H1 (cell line): ENCODE data around the gene CTTNBP2NL. TPM values are rescaled to one million over a fixed set of nuclear protein-coding genes. Genes with fewer than 3 reads are reported as not detected.

Source experiments
- CTCF ChIA-PET: fragments of 300-600 bp; sonication (Branson Sonifier 250); formaldehyde crosslinking; loops from one replicate; lab custom pipeline; 2021; ENCODE audit not compliant: partially characterized antibody; lab: Charles Lee
- POLR2A ChIA-PET: fragments of 300-600 bp; sonication (Branson Sonifier 250); formaldehyde crosslinking; loops from one replicate; lab custom pipeline; 2021; ENCODE audit warnings: inconsistent platforms; ENCODE audit not compliant: partially characterized antibody; lab: Charles Lee
- DNase-seq, 2 experiments: peaks; one replicate each; pipeline versions ENCODE4 v3.0.0 to v3.0.0-alpha.2; 2010 to 2022; ENCODE audit warnings: low spot score in 2 of 2, low read depth in 1 of 2, mixed read lengths in 1 of 2
- FAIRE-seq: peaks from 2 replicates; lab custom pipeline; 2011; peaks lifted over from hg19 to GRCh38; lab: Jason Lieb, UNC
- H2AFZ ChIP-seq: 2 replicates; pipeline ENCODE4 v1.8.1; 2012; ENCODE audit warnings: low read length, inconsistent platforms
- H2AK5ac ChIP-seq: 2 replicates; pipeline ENCODE4 v1.6.1; 2013; ENCODE audit warnings: low read depth, low read length
- H2BK120ac ChIP-seq: replicated peaks from 2 replicates; pipeline ENCODE3; 2013; ENCODE audit warnings: low read depth, low read length, inconsistent platforms
- H2BK12ac ChIP-seq: 2 replicates; pipeline ENCODE4 v1.6.1; 2013; ENCODE audit warnings: low read depth, low read length
- H2BK15ac ChIP-seq: 2 replicates; pipeline ENCODE4 v1.6.1; 2013; ENCODE audit warnings: low read length
- H2BK20ac ChIP-seq: 2 replicates; pipeline ENCODE4 v1.6.1; 2013; ENCODE audit warnings: low read length
- H2BK5ac ChIP-seq: 2 replicates; pipeline ENCODE4 v1.6.1; 2013; ENCODE audit warnings: low read depth, low read length
- H3K14ac ChIP-seq: 2 replicates; pipeline ENCODE4 v1.6.1; 2013; ENCODE audit warnings: inconsistent platforms; ENCODE audit not compliant: insufficient read length
- H3K18ac ChIP-seq: 2 replicates; pipeline ENCODE4 v1.6.1; 2013; ENCODE audit warnings: low read length; ENCODE audit errors: extremely low read depth
- H3K23ac ChIP-seq: 2 replicates; pipeline ENCODE4 v1.6.1; 2013; ENCODE audit warnings: inconsistent platforms; ENCODE audit not compliant: insufficient read length
- H3K23me2 ChIP-seq: 2 replicates; pipeline ENCODE4 v1.6.1; 2013; ENCODE audit warnings: low read depth, low read length
- H3K27ac ChIP-seq: 2 replicates; pipeline ENCODE4 v1.6.1; 2011; ENCODE audit warnings: low read depth, low read length, inconsistent platforms
- H3K27me3 ChIP-seq, 4 experiments: replicated peaks in 1 of 4; 1 replicate in 1 of 4; 2 replicates in 3 of 4; pipeline versions ENCODE4 v1.6.1 to v1.8.1; 2011 to 2013; ENCODE audit warnings: low read length in 3 of 4, mild to moderate bottlenecking in 3 of 4, inconsistent platforms in 2 of 4, mixed read lengths in 2 of 4, moderate library complexity in 1 of 4; ENCODE audit not compliant: control insufficient read depth in 3 of 4, insufficient read depth in 3 of 4; ENCODE audit errors: extremely low read depth in 1 of 4
- H3K36me3 ChIP-seq, 4 experiments: 2 replicates each; pipeline versions ENCODE4 v1.6.1 to v1.8.1; 2011 to 2013; ENCODE audit warnings: mild to moderate bottlenecking in 4 of 4, low read length in 3 of 4, moderate library complexity in 2 of 4, control low read depth in 1 of 4, inconsistent platforms in 1 of 4; ENCODE audit not compliant: insufficient read depth in 4 of 4, control insufficient read depth in 2 of 4
- H3K4ac ChIP-seq: replicated peaks from 2 replicates; pipeline ENCODE3; 2013; ENCODE audit warnings: low read length, low read depth, mixed read lengths, inconsistent platforms; ENCODE audit not compliant: insufficient read length
- H3K4me1 ChIP-seq, 4 experiments: replicated peaks in 1 of 4; 1 replicate in 1 of 4; 2 replicates in 3 of 4; pipeline versions ENCODE4 v1.6.1 to v1.8.1; 2011 to 2013; ENCODE audit warnings: low read length in 3 of 4, inconsistent platforms in 2 of 4, mixed read lengths in 1 of 4; ENCODE audit not compliant: insufficient read depth in 4 of 4, control insufficient read depth in 3 of 4
- H3K4me2 ChIP-seq, 2 experiments: 2 replicates each; pipeline versions ENCODE4 v1.6.1 to v1.8.1; 2011 to 2013; ENCODE audit warnings: low read depth in 2 of 2, low read length in 2 of 2, control low read depth in 1 of 2, inconsistent platforms in 1 of 2, mild to moderate bottlenecking in 1 of 2; ENCODE audit not compliant: insufficient read depth in 1 of 2
- H3K4me3 ChIP-seq, 4 experiments: fragments of 200-600, 300-600 bp in 1 of 4; sonication (generic), shearing (Covaris generic), sonication (Bioruptor Twin) in 1 of 4; 2 replicates each; pipeline versions ENCODE4 v1.5.1 to v1.8.1; 2011 to 2016; ENCODE audit warnings: low read length in 4 of 4, low read depth in 3 of 4, control low read depth in 2 of 4, inconsistent platforms in 2 of 4, mild to moderate bottlenecking in 2 of 4, mixed read lengths in 1 of 4, moderate library complexity in 1 of 4; ENCODE audit not compliant: insufficient read depth in 2 of 4; ENCODE audit errors: extremely low read depth in 1 of 4
- H3K56ac ChIP-seq: replicated peaks from 2 replicates; pipeline ENCODE3; 2013; ENCODE audit warnings: low read depth, mild to moderate bottlenecking, mixed read lengths, low read length, inconsistent platforms; ENCODE audit not compliant: insufficient read length
- H3K79me1 ChIP-seq: 2 replicates; pipeline ENCODE4 v1.6.1; 2013; ENCODE audit warnings: low read depth, low read length, control low read depth
- H3K79me2 ChIP-seq, 2 experiments: 2 replicates each; pipeline versions ENCODE4 v1.6.1 to v1.8.1; 2012 to 2013; ENCODE audit warnings: low read length in 2 of 2, mild to moderate bottlenecking in 2 of 2, inconsistent platforms in 1 of 2; ENCODE audit not compliant: insufficient read depth in 2 of 2, control insufficient read depth in 1 of 2
- H3K9ac ChIP-seq, 4 experiments: replicated peaks in 1 of 4; 1 replicate in 1 of 4; 2 replicates in 3 of 4; pipeline versions ENCODE4 v1.6.1 to v1.8.1; 2011 to 2013; ENCODE audit warnings: low read depth in 3 of 4, low read length in 3 of 4, control low read depth in 2 of 4, mild to moderate bottlenecking in 2 of 4, moderate library complexity in 2 of 4, inconsistent platforms in 1 of 4; ENCODE audit errors: extremely low read depth in 1 of 4
- H3K9me3 ChIP-seq, 2 experiments: 2 replicates each; pipeline versions ENCODE4 v1.6.1 to v1.8.1; 2012 to 2013; ENCODE audit warnings: mild to moderate bottlenecking in 2 of 2, moderate library complexity in 2 of 2, control low read depth in 1 of 2, inconsistent platforms in 1 of 2, low read depth in 1 of 2, low read length in 1 of 2, mixed read lengths in 1 of 2; ENCODE audit not compliant: insufficient read depth in 2 of 2
- H4K20me1 ChIP-seq, 2 experiments: replicated peaks in 1 of 2; 2 replicates each; pipeline versions ENCODE3 to v1.8.1; 2011 to 2013; ENCODE audit warnings: inconsistent platforms in 2 of 2, low read length in 2 of 2, mild to moderate bottlenecking in 1 of 2; ENCODE audit not compliant: insufficient read depth in 2 of 2, control insufficient read depth in 1 of 2
- H4K5ac ChIP-seq: 2 replicates; pipeline ENCODE4 v1.6.1; 2013; ENCODE audit warnings: low read length, low read depth, mixed read lengths, inconsistent platforms; ENCODE audit not compliant: insufficient read length
- H4K8ac ChIP-seq: 2 replicates; pipeline ENCODE4 v1.8.0; 2013; ENCODE audit warnings: mild to moderate bottlenecking, moderate library complexity, low read length, inconsistent platforms; ENCODE audit not compliant: insufficient read depth; ENCODE audit errors: extremely low read depth
- H4K91ac ChIP-seq: replicated peaks from 2 replicates; pipeline ENCODE3; 2013; ENCODE audit warnings: low read length, mixed read lengths, inconsistent platforms; ENCODE audit not compliant: insufficient read length
- E2F6 ChIP-seq: IDR thresholded peaks from 2 replicates; pipeline ENCODE4 v1.6.1; 2012; ENCODE audit warnings: inconsistent platforms
- HDAC2 ChIP-seq, 2 experiments: fragments of 300-600 bp in 1 of 2; sonication (generic) in 1 of 2; IDR thresholded peaks; 2 replicates each; pipeline ENCODE4 v1.6.1; 2011 to 2012; ENCODE audit warnings: low read depth in 2 of 2, low read length in 2 of 2, mild to moderate bottlenecking in 2 of 2, moderate library complexity in 2 of 2, borderline replicate concordance in 1 of 2, inconsistent platforms in 1 of 2
- KDM4A ChIP-seq: IDR thresholded peaks from one replicate; pipeline ENCODE4 v1.7.1; 2012; ENCODE audit warnings: low read depth, mild to moderate bottlenecking, moderate library complexity, low read length, inconsistent platforms; ENCODE audit not compliant: severe bottlenecking
- MAX ChIP-seq: IDR thresholded peaks from 2 replicates; pipeline ENCODE4 v1.6.1; 2012; ENCODE audit warnings: inconsistent platforms
- RBBP5 ChIP-seq: IDR thresholded peaks from 2 replicates; pipeline ENCODE4 v1.7.1; 2012; ENCODE audit warnings: low read depth, mild to moderate bottlenecking, inconsistent platforms, low read length, moderate library complexity, borderline replicate concordance
- RNF2 ChIP-seq: fragments of 200-900, 300-1000 bp; sonication (generic); IDR thresholded peaks from 2 replicates; pipeline ENCODE4 v1.7.1; 2016; ENCODE audit warnings: borderline replicate concordance, low read depth, mild to moderate bottlenecking, antibody characterized with exemption, low read length; ENCODE audit not compliant: poor library complexity, severe bottlenecking; ENCODE audit errors: missing control alignments
- SIX5 ChIP-seq: IDR thresholded peaks from 2 replicates; pipeline ENCODE4 v1.6.1; 2011; ENCODE audit warnings: mild to moderate bottlenecking, low read depth, low read length
- SP2 ChIP-seq: IDR thresholded peaks from 2 replicates; pipeline ENCODE4 v1.6.1; 2012; ENCODE audit warnings: mild to moderate bottlenecking, low read length, inconsistent platforms
- SUZ12 ChIP-seq: fragments of 200-600 bp; sonication (generic); IDR thresholded peaks from 2 replicates; pipeline ENCODE4 v1.6.1; 2012; ENCODE audit warnings: mild to moderate bottlenecking, inconsistent platforms, low read length, moderate library complexity, mixed read lengths
- WGBS, 2 experiments: shearing (Covaris generic) in 1 of 2; methylation state at CpG; one replicate each; pipeline versions ENCODE4 v1.1.6 to v1.1.7; 2013 to 2015; ENCODE audit warnings: low lambda C conversion rate in 2 of 2, mixed read lengths in 2 of 2, inconsistent platforms in 1 of 2, low coverage in 1 of 2, missing lambda C conversion rate in 1 of 2; ENCODE audit not compliant: insufficient replicate concordance in 2 of 2, insufficient coverage in 1 of 2, insufficient read length in 1 of 2; ENCODE audit errors: extremely low coverage in 1 of 2, missing lambda C conversion rate in 1 of 2; 5-methylcytosine and 5-hydroxymethylcytosine counted together
- polyA plus RNA-seq, 7 experiments: library from polyadenylated mRNA; depleted of rRNA in 3 of 7; stranded (reverse) in 5 of 7; unstranded in 2 of 7; fragments of >200 nt in 5 of 7; fragments of 200-250 nt in 2 of 7; gene quantifications; 1 replicate in 5 of 7; 2 replicates in 1 of 7; 4 replicates in 1 of 7; pipeline versions ENCODE4 v1.2.1 to v1.2.3, GENCODE V29; 2011 to 2013; ENCODE audit warnings: missing spikeins in 2 of 7, mixed read lengths in 2 of 7
- total RNA-seq: library from RNA; stranded (reverse); fragmentation: NEBNext Ultra II Directional; extraction: Animal tissue kit (Norgen Biotek cat#: 25700); gene quantifications from 2 replicates; pipeline ENCODE4 v1.2.1, GENCODE V29; 2021

CTTNBP2NL gene
- total and polyA plus RNA-seq, 2 of the 8 experiments (the other 6 are each of a cell fraction or from before 2014, with no cell fraction given), result 6.4 to 35.1 TPM

GRCh38 chr1:112509005-112509659, 113.1 kb downstream of the CTTNBP2NL start:
- H3K4me1 ChIP-seq, result peaks cover 0 to 25% (median 8%) of the 10 kb centered on the region in 4 experiments; a peak in 5 of 7 replicates
- 1% methylated on average over 52 of the region's 66 CpGs; no CpG with 5 or more reads in 1 of the 2 experiments for WGBS, 2 experiments
- CTCF ChIA-PET, result interaction anchor here (0.7 to 1.7 kb wide), 6 partner anchors 9 to 151 kb away, joined by 3 to 4 read pairs (median 3); no protein-coding TSS in a partner anchor
- no peak for FAIRE-seq
- no peaks in the 10 kb centered on the region for H3K79me1 ChIP-seq
- peak overlapping the region; percentile 69; the same call in 1 of the 2 replicates for H4K8ac ChIP-seq
- peak overlapping the region; percentile 72 to 84 (median 82) for H3K4me3 ChIP-seq
- H3K23me2 ChIP-seq, result peaks cover 17% of the 10 kb centered on the region
- no peaks in the 10 kb centered on the region for H3K79me2 ChIP-seq
- peak overlapping the region; percentile 67; the same call in 1 of the 2 replicates for H2AFZ ChIP-seq
- peak in 1 of 2 experiments; percentile 5; a peak in 1 of 4 replicates for TF ChIP-seq HDAC2 (IDR thresholded peaks at IDR 0.05; ENCODE audit: borderline replicate concordance in 1 of 2, low read depth in 2 of 2, low read length in 2 of 2)
- TF ChIP-seq KDM4A, result peak; percentile 82
- no peak for TF ChIP-seq SP2
- TF ChIP-seq MAX, result peak; percentile 54; the same call in 1 of the 2 replicates
- peak; percentile 90 for TF ChIP-seq RBBP5
- no peak for TF ChIP-seq SUZ12
- TF ChIP-seq E2F6, result peak; percentile 59; the same call in 1 of the 2 replicates
- peak; percentile 73 for TF ChIP-seq RNF2
- no peak for TF ChIP-seq SIX5
- H3K9me3 ChIP-seq, result no peaks in the 10 kb centered on the region
- no peaks in the 10 kb centered on the region for H4K20me1 ChIP-seq
- H3K9ac ChIP-seq, result no peak overlapping the region
- peaks cover 26 to 87% (median 67%) of the 10 kb centered on the region in 4 experiments for H3K27me3 ChIP-seq
- no peak overlapping the region for H2AK5ac ChIP-seq
- no peak overlapping the region for H3K27ac ChIP-seq
- H2BK20ac ChIP-seq, result no peak overlapping the region
- H3K36me3 ChIP-seq, result no peaks in the 10 kb centered on the region; a peak in 1 of 8 replicates
- POLR2A ChIA-PET, result interaction anchor here (0.8 to 4.0 kb wide), 5 partner anchors 14 to 205 kb away, joined by 3 to 22 read pairs (median 4); partner anchors contain the start of genes CAPZA1 and ST7L
- no peak overlapping the region for H3K4ac ChIP-seq
- no peak overlapping the region for H4K5ac ChIP-seq
- no peak overlapping the region for H2BK120ac ChIP-seq
- no peak overlapping the region for H3K14ac ChIP-seq
- no peak overlapping the region for H4K91ac ChIP-seq
- H3K23ac ChIP-seq, result no peak overlapping the region
- no peak overlapping the region for H3K56ac ChIP-seq
- peak overlapping the region; percentile 66 to 98 for H3K4me2 ChIP-seq
- no peak overlapping the region for H2BK5ac ChIP-seq
- H2BK15ac ChIP-seq, result 0 out of 2 replicates have a peak overlapping the region, but pooled peaks have one; percentile 88
- peak overlapping the region; percentile 25; the same call in 1 of the 2 replicates for H3K18ac ChIP-seq
- H2BK12ac ChIP-seq, result no peak overlapping the region
- DNase-seq, result peak in 1 of 2 experiments; percentile 86
